HL-60 (cell line): Measurements from ENCODE around the gene AGPAT3.

Experiments
- POLR2AphosphoS5 ChIP-seq: IDR thresholded peaks from 2 replicates; pipeline ENCODE4 v1.6.1; 2012; ENCODE audit warnings: low read depth
- TF ChIP-seq, protein P1 (sequence below): IDR thresholded peaks from one replicate; pipeline ENCODE4 v1.5.1; 2011; ENCODE audit warnings: low read length, control low read depth, inconsistent platforms; ENCODE audit not compliant: insufficient read depth
- TF ChIP-seq, protein P2 (sequence below): IDR thresholded peaks from 2 replicates; pipeline ENCODE4 v1.6.1; 2012; ENCODE audit warnings: low read depth; ENCODE audit not compliant: insufficient replicate concordance

DNA sequence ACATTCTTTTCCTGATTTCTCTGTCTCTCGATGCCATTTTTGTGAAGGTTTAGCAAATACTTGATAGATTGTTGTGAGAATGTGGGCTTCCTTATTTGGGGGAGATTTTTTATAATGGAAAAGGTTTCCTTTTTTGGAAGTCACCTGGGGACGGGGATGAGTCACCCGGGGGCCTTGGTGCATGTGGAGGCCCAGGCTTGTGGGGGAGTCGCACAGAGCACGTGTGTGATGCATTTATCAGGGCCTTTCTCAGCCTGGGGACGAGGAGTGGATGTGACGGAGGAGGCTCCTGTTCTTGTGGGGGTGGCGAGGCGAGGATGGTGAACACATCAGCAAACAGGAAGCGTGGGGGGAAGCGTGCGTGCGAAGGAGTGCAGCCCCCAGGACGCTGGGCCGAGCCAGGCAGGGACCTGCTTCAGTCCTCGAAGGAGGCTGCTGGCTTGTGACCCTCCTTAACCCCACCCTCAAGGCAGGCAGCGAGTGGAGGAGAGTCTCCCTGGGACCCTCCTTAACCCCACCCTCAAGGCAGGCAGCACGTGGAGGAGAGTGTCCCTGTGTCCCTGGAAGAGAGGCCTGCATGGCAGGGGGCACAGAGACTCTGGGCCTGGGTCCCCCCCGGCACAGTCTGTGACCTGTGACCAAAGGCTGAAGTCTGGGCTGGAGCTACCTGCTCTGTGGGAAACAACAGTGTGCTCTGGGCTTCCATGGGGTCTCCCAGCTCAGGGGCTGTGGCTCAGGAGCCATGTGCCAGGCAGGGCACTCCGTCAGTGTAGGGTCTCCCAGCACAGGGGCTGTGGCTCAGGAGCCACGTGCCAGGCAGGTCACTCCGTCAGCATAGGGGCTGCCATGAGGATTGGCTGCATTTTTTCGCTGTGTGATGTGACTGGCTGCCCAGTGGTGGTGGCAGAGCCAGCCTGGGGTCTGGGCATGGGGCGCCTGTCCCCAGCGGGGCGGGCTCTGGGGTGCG lies 57.2 kb downstream of the AGPAT3 start:
- TF ChIP-seq, protein P1, sequence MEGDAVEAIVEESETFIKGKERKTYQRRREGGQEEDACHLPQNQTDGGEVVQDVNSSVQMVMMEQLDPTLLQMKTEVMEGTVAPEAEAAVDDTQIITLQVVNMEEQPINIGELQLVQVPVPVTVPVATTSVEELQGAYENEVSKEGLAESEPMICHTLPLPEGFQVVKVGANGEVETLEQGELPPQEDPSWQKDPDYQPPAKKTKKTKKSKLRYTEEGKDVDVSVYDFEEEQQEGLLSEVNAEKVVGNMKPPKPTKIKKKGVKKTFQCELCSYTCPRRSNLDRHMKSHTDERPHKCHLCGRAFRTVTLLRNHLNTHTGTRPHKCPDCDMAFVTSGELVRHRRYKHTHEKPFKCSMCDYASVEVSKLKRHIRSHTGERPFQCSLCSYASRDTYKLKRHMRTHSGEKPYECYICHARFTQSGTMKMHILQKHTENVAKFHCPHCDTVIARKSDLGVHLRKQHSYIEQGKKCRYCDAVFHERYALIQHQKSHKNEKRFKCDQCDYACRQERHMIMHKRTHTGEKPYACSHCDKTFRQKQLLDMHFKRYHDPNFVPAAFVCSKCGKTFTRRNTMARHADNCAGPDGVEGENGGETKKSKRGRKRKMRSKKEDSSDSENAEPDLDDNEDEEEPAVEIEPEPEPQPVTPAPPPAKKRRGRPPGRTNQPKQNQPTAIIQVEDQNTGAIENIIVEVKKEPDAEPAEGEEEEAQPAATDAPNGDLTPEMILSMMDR = no peak
- TF ChIP-seq, protein P2, sequence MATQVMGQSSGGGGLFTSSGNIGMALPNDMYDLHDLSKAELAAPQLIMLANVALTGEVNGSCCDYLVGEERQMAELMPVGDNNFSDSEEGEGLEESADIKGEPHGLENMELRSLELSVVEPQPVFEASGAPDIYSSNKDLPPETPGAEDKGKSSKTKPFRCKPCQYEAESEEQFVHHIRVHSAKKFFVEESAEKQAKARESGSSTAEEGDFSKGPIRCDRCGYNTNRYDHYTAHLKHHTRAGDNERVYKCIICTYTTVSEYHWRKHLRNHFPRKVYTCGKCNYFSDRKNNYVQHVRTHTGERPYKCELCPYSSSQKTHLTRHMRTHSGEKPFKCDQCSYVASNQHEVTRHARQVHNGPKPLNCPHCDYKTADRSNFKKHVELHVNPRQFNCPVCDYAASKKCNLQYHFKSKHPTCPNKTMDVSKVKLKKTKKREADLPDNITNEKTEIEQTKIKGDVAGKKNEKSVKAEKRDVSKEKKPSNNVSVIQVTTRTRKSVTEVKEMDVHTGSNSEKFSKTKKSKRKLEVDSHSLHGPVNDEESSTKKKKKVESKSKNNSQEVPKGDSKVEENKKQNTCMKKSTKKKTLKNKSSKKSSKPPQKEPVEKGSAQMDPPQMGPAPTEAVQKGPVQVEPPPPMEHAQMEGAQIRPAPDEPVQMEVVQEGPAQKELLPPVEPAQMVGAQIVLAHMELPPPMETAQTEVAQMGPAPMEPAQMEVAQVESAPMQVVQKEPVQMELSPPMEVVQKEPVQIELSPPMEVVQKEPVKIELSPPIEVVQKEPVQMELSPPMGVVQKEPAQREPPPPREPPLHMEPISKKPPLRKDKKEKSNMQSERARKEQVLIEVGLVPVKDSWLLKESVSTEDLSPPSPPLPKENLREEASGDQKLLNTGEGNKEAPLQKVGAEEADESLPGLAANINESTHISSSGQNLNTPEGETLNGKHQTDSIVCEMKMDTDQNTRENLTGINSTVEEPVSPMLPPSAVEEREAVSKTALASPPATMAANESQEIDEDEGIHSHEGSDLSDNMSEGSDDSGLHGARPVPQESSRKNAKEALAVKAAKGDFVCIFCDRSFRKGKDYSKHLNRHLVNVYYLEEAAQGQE = no peak
- TF ChIP-seq POLR2AphosphoS5 = no peak
